Neural progenitor cell (in vitro differentiated cells): ENCODE results near the gene RBM47. TPM values are rescaled to one million over a fixed set of nuclear protein-coding genes. Genes with fewer than 3 reads are reported as not detected.

Experiments used
- DNase-seq: peaks from one replicate; pipeline ENCODE4 v3.0.0-alpha.2; 2016; ENCODE audit warnings: low spot score
- H2AFZ ChIP-seq: fragments of 200-600 bp; sonication (generic); replicated peaks from 2 replicates; pipeline ENCODE4 v1.6.1; 2016; ENCODE audit warnings: antibody characterized with exemption
- H3F3A ChIP-seq: fragments of 200-600 bp; sonication (generic); 2 replicates; pipeline ENCODE4 v1.6.1; 2016; ENCODE audit warnings: antibody characterized with exemption, low read depth
- H3K27ac ChIP-seq: fragments of 200-600 bp; sonication (generic); 2 replicates; pipeline ENCODE4 v1.5.1; 2016; ENCODE audit warnings: mild to moderate bottlenecking
- H3K27me3 ChIP-seq: fragments of 200-600 bp; sonication (generic); 2 replicates; pipeline ENCODE4 v1.6.1; 2016; ENCODE audit warnings: mild to moderate bottlenecking, moderate library complexity
- H3K36me3 ChIP-seq: fragments of 200-600 bp; sonication (generic); 2 replicates; pipeline ENCODE4 v1.5.1; 2016
- H3K4me1 ChIP-seq: fragments of 200-600 bp; sonication (generic); 2 replicates; pipeline ENCODE4 v1.6.1; 2016; ENCODE audit warnings: mixed run types
- H3K4me2 ChIP-seq: fragments of 200-600 bp; sonication (generic); 2 replicates; pipeline ENCODE4 v1.6.1; 2016
- H3K4me3 ChIP-seq: fragments of 200-600 bp; sonication (generic); 2 replicates; pipeline ENCODE4 v1.5.1; 2016
- H3K79me2 ChIP-seq: fragments of 200-600 bp; sonication (generic); 2 replicates; pipeline ENCODE4 v1.6.1; 2016; ENCODE audit warnings: low read depth
- H3K9ac ChIP-seq: fragments of 200-600 bp; sonication (generic); 2 replicates; pipeline ENCODE4 v1.6.1; 2016
- H3K9me3 ChIP-seq: fragments of 200-600 bp; sonication (generic); 2 replicates; pipeline ENCODE4 v1.5.1; 2016; ENCODE audit warnings: low read depth
- H4K20me1 ChIP-seq: fragments of 200-600 bp; sonication (generic); 2 replicates; pipeline ENCODE4 v1.6.1; 2016; ENCODE audit warnings: low read depth
- H3K27ac Mint-ChIP-seq: 3 replicates; pipeline ENCODE4 v1.8.0; 2021; ENCODE audit warnings: mixed read lengths
- H3K27me3 Mint-ChIP-seq: 2 replicates; pipeline ENCODE4 v1.8.0; 2022; ENCODE audit warnings: low read depth, mild to moderate bottlenecking, inconsistent platforms, moderate library complexity, mixed read lengths; ENCODE audit not compliant: insufficient read depth
- H3K36me3 Mint-ChIP-seq: 3 replicates; pipeline ENCODE4 v1.8.0; 2021; ENCODE audit warnings: mixed read lengths
- H3K4me1 Mint-ChIP-seq: 3 replicates; pipeline ENCODE4 v1.8.0; 2021; ENCODE audit warnings: mixed read lengths
- H3K4me3 Mint-ChIP-seq: 3 replicates; pipeline ENCODE4 v1.8.0; 2021; ENCODE audit warnings: mild to moderate bottlenecking, moderate library complexity, mixed read lengths
- H3K9me3 Mint-ChIP-seq: 3 replicates; pipeline ENCODE4 v1.8.0; 2020; ENCODE audit warnings: mixed read lengths
- CTCF ChIP-seq: fragments of 200-600 bp; sonication (generic); IDR thresholded peaks from 2 replicates; pipeline ENCODE4 v1.5.1; 2017; ENCODE audit warnings: antibody characterized with exemption, mild to moderate bottlenecking
- EZH2 ChIP-seq: fragments of 200-600 bp; sonication (generic); IDR thresholded peaks from 2 replicates; pipeline ENCODE4 v1.6.1; 2017; ENCODE audit warnings: antibody characterized with exemption, mild to moderate bottlenecking, moderate library complexity
- EZH2phosphoT487 ChIP-seq: fragments of 200-600 bp; sonication (generic); IDR thresholded peaks from 2 replicates; pipeline ENCODE4 v1.6.1; 2017; ENCODE audit warnings: antibody characterized with exemption
- total RNA-seq: library from RNA; depleted of rRNA; stranded (reverse); fragments of >200 nt; gene quantifications from 2 replicates; pipeline ENCODE4 v1.2.3, GENCODE V29; 2015; ENCODE audit warnings: low replicate concordance

RBM47 gene
- total RNA-seq, 1 donor from 2014 or later: 2.9 TPM

DNA sequence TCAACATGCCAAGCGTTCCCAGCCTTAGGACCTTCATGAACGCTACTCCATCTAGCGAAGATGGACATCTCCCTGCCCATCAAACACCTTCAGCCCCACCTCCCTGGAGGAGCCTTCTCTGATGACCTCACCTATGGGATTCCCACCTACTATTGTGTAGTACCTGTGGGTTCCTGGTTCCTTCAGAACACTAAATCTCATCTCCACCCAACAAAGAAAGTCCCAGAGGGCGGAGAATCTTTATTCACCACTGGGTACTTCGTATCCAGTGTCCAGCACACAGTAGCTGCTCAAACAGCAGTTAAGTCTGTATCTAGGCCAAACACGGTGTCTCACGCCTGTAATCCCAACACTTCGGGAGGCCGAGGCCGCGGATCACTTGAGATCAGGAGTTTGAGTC is 10.1 kb downstream of the RBM47 start:
- H3K36me3 Mint-ChIP-seq: no peaks in the 10 kb centered on the region
- Histone ChIP-seq H3K36me3 (no peaks in the 10 kb centered on the region), H3K9me3 (no peaks in the 10 kb centered on the region), H3K27ac (no peak overlapping the region), H3K4me1 (peaks cover 10% of the 10 kb centered on the region), H3F3A (no peaks in the 10 kb centered on the region), H3K4me3 (no peak overlapping the region), H3K4me2 (no peak overlapping the region), H3K27me3 (no peaks in the 10 kb centered on the region), H2AFZ (no peak overlapping the region), H4K20me1 (no peaks in the 10 kb centered on the region), H3K9ac (no peak overlapping the region), H3K79me2 (no peaks in the 10 kb centered on the region)
- no peak for DNase-seq
- peaks cover 2% of the 10 kb centered on the region for H3K9me3 Mint-ChIP-seq
- H3K27ac Mint-ChIP-seq: no peak overlapping the region
- H3K4me1 Mint-ChIP-seq: no peaks in the 10 kb centered on the region
- peaks cover 5% of the 10 kb centered on the region for H3K27me3 Mint-ChIP-seq
- H3K4me3 Mint-ChIP-seq: no peak overlapping the region
- TF ChIP-seq EZH2: no peak
- no peak for TF ChIP-seq EZH2phosphoT487
- TF ChIP-seq CTCF: no peak

DNA sequence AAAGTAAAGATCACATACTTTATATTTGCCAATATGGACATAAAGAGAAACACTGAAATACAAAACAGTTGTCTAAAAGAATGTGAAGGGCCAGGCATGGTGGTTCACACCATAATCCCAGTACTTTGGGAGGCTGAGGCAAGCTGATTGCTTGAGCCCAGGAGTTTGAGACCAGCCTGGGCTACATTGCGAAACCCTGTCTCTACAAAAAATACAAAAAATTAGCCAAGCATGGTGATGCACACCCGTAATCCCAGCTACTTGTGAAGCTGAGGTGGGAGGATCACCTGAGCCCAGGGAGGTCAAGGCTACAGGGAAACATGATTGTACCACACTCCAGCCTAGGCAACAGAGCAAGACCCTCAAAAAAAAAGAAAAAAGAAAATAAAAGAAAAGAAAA is 11.8 kb downstream of the RBM47 start:
- no peak overlapping the region for H3K27ac ChIP-seq
- H3K27ac Mint-ChIP-seq: no peak overlapping the region
- H3K27me3 ChIP-seq: no peaks in the 10 kb centered on the region
- peaks cover 10% of the 10 kb centered on the region for H3K4me1 ChIP-seq
- no peak overlapping the region for H2AFZ ChIP-seq
- H3K36me3 ChIP-seq: no peaks in the 10 kb centered on the region
- H3K4me2 ChIP-seq: no peak overlapping the region
- peaks cover 6% of the 10 kb centered on the region for H3K27me3 Mint-ChIP-seq
- no peaks in the 10 kb centered on the region for H3K79me2 ChIP-seq
- H3K4me3 ChIP-seq: no peak overlapping the region
- H3K36me3 Mint-ChIP-seq: no peaks in the 10 kb centered on the region
- no peak overlapping the region for H3K4me3 Mint-ChIP-seq
- no peaks in the 10 kb centered on the region for H3K4me1 Mint-ChIP-seq
- no peak overlapping the region for H3K9ac ChIP-seq
- DNase-seq: no peak
- H3F3A ChIP-seq: no peaks in the 10 kb centered on the region
- H3K9me3 ChIP-seq: no peaks in the 10 kb centered on the region
- TF ChIP-seq EZH2: no peak
- no peak for TF ChIP-seq EZH2phosphoT487
- no peak for TF ChIP-seq CTCF
- peaks cover 2% of the 10 kb centered on the region for H3K9me3 Mint-ChIP-seq
- H4K20me1 ChIP-seq: no peaks in the 10 kb centered on the region

DNA sequence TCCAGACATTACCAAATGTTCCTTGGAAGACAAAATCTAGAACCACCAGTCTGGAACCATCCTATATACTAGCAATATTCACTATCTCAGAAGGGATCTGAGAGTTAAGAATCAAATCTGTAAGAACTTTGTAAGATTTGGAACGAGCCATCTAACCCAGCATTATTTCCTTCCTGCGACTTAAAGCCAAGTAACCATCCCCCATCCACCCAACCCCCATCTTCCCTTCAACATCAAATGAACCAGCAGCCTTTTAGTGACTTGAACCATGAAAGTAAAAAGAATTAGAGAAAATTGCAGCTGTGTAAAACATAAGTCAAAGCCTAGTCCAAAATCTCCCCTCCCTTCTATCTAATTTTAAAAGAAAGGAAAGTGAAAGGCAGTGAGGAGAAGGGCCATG is 15.6 kb downstream of the RBM47 start:
- peaks cover 11% of the 10 kb centered on the region for H3K27me3 Mint-ChIP-seq
- no peaks in the 10 kb centered on the region for H3K9me3 Mint-ChIP-seq
- Histone ChIP-seq H3K4me1 (no peaks in the 10 kb centered on the region), H3K4me3 (no peak overlapping the region), H2AFZ (no peak overlapping the region), H3K27ac (no peak overlapping the region), H3F3A (no peaks in the 10 kb centered on the region), H3K9ac (no peak overlapping the region), H3K4me2 (no peak overlapping the region), H4K20me1 (no peaks in the 10 kb centered on the region), H3K9me3 (no peaks in the 10 kb centered on the region), H3K79me2 (no peaks in the 10 kb centered on the region), H3K27me3 (no peaks in the 10 kb centered on the region), H3K36me3 (no peaks in the 10 kb centered on the region)
- no peaks in the 10 kb centered on the region for H3K4me1 Mint-ChIP-seq
- no peak overlapping the region for H3K4me3 Mint-ChIP-seq
- no peak for TF ChIP-seq EZH2phosphoT487
- no peak for TF ChIP-seq CTCF
- no peak for TF ChIP-seq EZH2
- no peak overlapping the region for H3K27ac Mint-ChIP-seq
- no peaks in the 10 kb centered on the region for H3K36me3 Mint-ChIP-seq
- no peak for DNase-seq

- Histone ChIP-seq H3K9ac (no peak overlapping the region), H3K79me2 (no peaks in the 10 kb centered on the region), H4K20me1 (no peaks in the 10 kb centered on the region), H3K27ac (no peak overlapping the region), H3F3A (no peaks in the 10 kb centered on the region), H3K9me3 (no peaks in the 10 kb centered on the region), H3K4me3 (no peak overlapping the region), H2AFZ (no peak overlapping the region), H3K4me1 (no peaks in the 10 kb centered on the region), H3K4me2 (no peak overlapping the region), H3K27me3 (no peaks in the 10 kb centered on the region), H3K36me3 (no peaks in the 10 kb centered on the region)
- peaks cover 11% of the 10 kb centered on the region for H3K27me3 Mint-ChIP-seq
- no peak for TF ChIP-seq EZH2
- TF ChIP-seq CTCF: no peak
- no peak for TF ChIP-seq EZH2phosphoT487
- DNase-seq: no peak
- no peak overlapping the region for H3K4me3 Mint-ChIP-seq
- H3K27ac Mint-ChIP-seq: no peak overlapping the region
- no peaks in the 10 kb centered on the region for H3K36me3 Mint-ChIP-seq
- no peaks in the 10 kb centered on the region for H3K4me1 Mint-ChIP-seq
- H3K9me3 Mint-ChIP-seq: no peaks in the 10 kb centered on the region
Measured at GRCh38 chr4:40613456-40613855, 16.2 kb downstream of the RBM47 start.
